GM15510 (cell line): Measurements from ENCODE around the gene ZNRF3.

ENCODE experiments used
- POLR2A ChIP-seq: IDR thresholded peaks from 3 replicates; pipeline ENCODE4 v1.6.1; 2011; ENCODE audit warnings: borderline replicate concordance; ENCODE audit not compliant: insufficient read length; ENCODE audit errors: extremely low read depth

Gene ZNRF3

DNA sequence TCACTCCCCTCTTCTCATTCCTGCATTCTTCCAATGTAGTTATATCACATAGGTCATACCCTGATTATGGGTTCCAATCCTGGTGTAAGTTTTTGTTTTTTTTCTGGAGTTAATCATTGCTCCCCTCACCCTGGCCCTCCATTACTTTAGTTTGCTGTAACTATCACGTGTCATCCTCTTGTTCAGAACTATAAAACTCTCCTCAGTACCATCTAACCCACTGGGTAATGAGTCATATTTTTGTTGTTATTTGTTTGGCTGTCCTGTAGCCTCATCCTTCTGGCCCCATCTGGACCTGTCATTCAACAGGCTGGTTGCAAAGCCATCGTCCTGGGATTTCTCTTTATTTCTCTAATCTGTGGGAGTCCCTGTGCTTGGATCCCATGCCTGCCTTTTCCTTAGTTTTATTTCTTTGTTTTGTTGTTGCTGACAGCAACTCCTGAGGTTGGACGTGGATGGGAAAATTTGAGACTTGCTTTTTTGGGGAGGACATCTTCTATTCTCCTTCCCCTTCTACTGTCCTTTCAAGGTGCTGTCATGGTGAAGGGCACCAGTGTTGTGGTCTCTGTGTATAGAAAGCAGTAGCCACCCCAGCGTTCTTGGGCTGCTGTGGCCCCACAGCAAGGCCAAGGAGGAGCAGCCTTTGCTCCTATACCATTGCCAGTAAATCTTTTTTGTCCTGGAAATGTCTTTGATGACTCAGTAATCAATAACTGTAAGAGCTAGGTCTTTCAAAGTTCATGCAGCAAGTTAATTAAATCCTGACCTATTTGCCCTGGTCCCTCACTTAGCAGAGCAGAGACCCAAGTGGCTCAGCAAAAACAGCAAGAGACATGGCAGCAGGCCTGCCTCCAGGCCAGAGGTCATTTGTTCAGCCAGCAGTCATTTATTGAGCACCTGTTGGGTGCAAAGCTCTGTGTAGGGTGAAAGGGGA lies 95.8 kb downstream of the ZNRF3 start:
- no peak for TF ChIP-seq POLR2A

DNA sequence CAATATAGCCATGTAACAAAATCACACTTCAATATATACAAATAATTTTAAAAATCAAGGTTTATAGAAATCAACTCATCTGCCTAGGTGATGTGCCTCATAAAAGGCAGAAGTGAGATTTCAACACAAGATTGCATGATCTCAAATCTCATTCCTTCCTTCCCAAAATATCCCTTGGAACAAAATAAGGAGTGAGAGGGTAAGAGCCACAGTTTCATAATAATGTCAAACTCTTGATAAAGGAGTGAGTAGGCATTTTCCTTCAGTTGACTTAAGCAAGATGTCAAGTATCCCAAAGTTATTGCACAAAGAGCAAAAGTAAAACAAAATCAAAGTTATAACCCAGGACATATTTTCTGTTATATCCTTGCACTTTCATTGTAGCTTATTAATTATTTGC lies 97.0 kb downstream of the ZNRF3 start:
- TF ChIP-seq POLR2A = no peak

DNA sequence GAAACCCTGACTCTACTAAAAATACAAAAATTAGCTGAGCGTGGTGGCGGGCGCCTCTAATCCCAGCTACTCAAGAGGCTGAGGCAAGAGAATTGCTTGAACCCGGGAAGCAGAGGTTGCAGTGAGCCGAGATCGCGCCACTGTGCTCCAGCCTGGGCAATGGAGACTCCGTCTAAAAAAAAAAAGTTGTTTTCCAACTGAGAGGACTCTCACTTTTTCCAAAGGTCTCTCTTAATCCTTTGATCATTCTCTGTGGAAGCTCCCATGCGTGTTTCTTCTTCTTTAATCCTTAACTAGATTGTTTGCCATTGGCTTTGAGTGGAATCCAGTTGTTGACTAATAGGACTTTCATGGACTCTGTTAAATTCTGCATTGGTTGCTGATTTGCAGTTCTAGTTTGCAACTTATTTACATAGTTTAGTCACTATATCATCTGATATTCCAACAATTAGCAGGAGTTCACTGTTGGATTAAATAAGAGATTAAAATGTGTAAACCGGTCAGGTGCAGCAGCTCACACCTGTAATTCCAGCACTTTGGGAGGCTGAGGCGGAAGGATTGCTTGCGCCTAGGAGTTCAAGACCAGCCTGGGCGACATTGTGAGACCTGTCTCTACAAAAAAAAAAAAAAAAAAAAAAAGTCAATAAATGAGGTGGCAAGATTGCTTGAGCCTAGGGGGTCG lies 98.6 kb downstream of the ZNRF3 start:
- TF ChIP-seq POLR2A = no peak

DNA sequence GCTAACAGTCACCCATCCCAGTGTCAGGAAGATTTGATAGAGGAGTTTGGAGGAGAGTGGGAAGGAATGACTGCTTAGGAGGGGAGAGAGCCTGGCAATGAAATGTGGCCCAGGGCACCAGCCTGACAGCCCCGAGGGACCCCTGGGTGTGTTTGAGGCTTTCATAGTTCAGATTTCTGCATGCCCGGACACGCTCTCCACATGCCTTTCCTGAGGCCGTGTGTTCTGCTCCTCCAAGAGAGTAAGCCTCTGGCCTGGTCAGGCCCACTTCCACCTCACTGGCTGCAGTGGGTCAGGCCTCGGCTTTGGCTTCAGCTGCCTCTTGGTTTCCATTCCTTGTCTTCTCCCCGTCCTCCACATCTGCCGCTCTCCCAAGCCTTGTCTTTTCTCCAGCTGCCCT lies 99.8 kb downstream of the ZNRF3 start:
- TF ChIP-seq POLR2A = no peak

DNA sequence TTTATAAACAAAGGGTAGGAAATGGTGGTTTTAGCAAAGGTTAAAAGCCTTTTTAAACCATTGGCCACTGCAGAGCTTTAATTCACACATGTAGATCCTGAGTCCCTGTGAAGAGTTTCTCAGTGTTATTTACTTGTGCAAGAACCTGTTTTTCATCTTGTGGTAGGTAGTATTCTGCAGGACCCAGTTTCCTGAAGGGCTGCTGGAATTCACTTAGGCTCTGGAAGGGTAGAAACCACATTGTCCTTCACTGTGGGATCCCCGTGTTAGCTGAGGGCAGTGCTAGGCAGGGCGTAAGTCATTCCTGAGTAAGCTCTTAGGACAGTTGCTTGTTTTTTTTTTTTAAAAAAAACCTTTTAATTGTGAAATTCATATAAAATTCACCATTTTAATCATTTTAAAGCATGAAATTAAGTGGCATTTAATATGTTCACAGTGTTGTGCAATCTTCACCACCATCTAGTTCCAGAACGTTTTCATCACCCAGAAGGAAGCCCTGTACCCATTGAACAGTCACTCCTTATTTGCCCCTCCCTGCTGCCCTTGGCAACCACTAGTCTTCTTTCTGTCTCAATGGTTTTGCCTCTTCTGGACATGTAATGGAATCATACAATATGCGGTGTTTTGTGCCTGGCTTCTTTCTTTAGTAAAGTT lies 100.5 kb downstream of the ZNRF3 start:
- TF ChIP-seq POLR2A = no peak

DNA sequence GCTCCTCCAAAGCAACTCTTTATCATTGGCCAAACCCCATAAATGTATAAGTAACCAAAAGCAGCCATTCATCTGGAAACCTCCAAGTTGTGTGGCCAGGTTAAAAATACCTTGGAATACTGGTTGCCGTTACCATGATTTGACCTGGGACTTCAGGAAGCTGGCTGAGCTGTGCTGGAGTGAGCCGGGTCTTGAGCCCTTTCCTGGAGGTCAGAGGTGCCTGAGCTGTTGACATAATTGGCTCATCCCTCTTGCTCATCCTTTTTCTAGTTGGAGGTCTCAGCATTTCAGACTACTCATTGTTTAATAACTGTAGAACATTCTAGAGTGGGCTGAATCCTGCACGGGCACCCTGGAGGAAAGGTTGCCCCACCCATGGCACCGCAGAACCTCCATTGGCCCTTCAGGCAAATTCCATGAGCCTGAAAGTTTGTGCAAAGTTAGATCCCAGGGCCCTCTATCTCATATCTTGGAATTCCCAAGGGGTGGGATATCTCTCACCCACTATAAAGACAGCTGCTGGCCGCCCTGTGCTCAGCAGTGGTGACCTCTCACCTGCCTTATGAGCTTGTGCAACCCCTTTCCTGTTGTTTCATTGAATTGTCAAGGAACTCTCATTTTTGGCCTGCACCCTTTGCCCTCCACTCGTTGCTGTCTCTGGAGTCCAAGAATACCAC lies 101.2 kb downstream of the ZNRF3 start:
- no peak for TF ChIP-seq POLR2A

DNA sequence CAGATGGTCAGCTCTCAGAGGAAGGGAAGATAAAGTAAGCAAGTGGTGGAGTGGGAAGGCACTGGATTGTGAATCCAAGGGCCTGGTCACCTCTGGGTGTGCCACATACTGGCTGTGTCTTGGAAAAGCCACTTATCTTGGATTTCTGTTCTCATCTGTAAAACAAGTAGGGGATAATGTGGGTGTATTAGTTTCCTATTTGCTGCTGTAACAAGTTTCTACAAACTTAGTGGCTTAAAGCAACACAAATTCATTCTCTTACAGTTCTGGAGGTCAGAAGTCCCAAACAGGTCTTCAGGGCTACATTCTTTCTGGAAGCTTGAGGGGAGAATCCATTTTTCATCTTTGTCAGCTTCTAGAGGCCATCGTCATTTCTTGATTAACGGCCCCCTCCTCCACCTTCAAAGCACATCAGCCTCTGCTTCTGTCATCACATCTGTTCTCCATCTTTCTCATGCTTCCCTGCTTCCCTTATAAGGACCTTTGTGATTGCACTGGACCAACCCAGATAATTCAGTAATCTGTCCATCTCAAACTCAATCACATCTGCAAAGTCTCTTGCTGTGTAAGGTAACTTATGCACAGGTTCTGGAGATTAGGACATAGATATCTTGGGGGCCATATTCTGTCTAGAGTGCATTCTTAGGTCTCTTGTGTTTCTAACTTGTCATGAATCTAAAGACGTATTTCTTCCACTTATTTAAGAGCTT lies 102.4 kb downstream of the ZNRF3 start:
- TF ChIP-seq POLR2A = no peak

DNA sequence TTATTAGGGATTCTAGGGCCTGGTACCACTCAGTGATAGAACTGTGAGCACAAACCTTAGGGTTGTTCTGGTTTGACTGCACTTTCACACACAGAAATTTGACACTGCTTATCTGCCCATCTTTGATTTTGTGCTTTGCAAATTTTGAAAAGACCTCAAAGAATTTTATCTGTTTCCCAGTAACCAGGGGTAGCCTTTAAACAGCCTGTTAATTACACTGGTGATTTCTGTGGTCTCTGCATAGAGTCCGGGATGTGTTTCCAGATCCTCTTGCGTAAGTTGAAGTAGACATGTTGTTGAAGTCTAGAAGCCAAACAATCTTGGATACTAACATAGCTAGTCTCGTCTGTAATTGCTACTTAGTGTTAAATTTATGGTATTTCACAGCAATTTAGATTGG lies 103.0 kb downstream of the ZNRF3 start:
- TF ChIP-seq POLR2A = no peak

DNA sequence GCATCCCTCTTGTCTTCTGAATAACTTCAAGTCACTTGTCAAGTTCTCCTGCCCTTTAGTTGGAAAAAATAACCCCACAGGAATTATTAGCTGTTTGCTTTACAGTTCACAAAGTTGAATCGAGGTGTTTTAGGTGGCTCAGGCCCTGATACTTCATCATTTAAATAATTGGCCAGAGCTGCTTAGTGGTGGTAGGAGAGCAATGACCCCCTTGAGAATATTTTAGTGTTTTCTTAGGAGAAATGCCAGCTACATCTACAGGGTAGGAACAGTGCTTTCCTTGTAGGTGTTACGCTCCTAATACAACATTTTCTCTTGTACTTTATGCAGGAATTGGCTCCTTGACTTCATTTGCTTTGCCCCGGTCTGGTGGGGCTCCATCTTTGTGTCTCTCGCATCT lies 105.1 kb downstream of the ZNRF3 start:
- no peak for TF ChIP-seq POLR2A

DNA sequence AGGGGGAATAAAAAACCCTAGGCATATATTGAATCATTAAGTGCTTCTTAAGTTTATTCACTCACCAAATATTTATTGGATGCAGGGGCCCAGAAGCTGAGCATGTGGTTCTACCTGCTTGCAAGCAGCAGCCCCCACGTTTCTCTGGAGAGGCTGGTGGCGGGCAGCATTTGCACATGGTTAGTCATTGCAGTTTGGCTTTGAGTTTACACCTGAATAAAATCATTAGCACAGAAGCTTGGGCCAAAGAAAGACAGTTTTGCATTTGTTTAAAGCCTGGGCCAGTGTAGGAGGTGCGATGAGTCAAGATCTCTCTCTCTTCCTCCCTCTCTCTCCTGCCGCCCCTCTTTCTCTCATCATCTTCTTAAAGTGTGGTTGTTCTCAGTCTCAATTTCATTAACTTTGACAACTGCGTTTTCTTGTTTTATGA lies 105.7 kb downstream of the ZNRF3 start:
- TF ChIP-seq POLR2A = no peak

DNA sequence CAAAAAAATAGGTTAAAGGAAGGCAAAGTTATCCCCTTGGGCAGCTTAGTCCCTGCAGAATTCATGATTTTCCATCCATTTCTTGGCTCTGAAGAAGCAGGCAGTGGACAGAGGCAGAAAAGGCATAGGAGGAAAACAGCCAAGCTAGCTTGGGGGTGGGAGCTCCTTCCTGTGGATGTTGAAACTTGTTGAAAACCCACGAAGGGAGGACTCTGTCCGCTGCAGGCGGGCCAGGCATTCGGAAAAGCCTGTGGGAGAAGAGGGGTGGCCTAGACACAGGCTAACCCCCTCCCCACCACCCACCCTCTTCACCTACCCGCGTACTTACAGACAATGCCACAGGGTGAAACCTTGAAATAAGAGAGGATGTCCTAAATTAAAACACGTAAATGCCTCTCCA lies 106.1 kb downstream of the ZNRF3 start:
- TF ChIP-seq POLR2A = no peak

DNA sequence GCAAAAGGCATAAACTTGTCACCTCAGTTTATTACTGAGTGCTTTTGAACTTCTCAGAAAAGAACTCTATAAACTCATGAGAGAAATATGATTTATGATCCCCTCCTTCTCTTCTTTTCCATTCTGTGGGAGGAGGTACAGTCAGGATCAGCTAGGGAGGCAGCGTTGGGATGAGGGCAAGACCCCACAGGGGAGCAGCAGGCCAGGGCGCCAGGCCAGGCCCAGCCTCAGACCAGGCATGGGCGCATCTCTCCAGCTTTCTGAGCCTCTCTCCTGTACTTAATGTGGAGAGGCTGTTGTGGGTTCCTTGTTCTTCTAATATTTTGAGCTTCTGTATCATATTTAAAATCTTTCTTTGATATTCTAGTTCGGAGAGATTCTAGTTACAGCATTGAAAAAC lies 106.5 kb downstream of the ZNRF3 start:
- no peak for TF ChIP-seq POLR2A

DNA sequence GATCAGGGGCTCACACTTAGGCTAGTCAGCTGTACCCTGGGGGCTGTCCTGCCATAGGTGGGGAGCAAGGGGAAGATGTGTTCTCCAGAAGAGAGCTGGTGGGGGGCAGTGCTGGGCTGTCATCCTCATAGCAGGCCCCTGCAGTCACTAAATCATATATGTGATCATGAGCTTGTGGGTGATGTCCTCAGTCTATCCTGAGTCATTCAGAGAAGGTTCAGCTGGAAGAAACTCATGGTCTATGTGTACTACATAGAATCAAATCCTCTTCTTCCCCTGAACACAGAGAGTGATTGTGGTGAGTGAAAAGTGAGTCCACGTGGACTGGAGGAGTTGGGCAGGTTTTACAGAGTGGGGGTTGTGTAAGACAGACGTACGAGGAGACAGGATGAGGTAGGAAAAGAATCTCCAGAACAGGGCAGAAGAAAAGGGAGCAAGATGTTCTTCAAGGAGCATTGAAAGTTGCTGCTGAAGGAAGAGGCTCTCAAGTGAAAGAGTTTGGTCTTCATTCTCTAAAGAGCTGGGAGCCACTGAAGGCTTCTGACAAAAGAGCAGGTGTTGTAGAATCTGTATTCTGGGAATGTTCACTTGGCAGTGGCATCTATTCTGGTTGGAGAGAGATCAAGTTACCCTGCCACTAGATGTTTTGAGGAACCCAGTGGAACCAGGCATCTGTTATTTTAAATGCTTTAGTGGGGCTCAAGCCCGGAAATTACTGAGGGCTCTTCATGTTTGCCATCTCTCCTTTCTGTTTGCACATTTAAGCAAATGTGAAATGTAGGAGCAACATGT lies 109.4 kb downstream of the ZNRF3 start:
- no peak for TF ChIP-seq POLR2A

DNA sequence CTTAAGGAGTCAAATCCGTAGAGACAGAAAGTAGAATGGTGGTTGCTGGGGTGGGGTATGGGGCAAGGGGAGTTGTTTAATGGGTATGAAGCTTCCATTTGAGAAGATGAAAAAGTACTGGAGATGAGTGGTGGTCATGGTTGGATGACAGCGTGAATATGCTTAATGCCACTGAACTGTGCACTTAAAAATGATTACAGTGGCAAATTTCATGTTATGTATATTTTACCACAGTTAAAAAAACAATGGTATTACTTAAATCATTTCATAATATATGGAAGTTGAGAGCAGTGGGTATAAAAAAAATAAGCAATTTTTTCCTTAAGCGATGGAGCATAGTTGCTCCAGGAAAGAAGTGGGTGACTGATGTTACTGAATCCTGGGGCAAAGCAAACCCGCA lies 111.2 kb downstream of the ZNRF3 start:
- TF ChIP-seq POLR2A = no peak

DNA sequence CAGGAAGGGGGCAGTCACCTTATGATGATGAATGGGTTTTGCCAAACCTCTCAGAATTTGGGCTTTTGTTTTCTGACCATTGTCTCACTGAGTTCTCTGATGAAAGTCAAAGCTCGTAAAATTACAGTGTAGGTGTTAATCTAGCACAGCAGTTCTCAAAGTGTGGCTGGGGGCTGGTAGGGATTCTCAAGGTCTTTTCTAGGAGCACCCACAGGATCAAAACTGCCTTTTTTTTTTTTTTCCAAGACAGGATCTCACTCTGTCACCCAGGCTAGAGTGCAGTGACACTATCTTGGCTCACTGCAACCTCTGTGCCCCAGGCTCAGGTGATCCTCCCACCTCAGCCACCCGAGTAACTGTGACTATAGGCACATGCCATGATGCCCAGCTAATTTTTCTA lies 112.2 kb downstream of the ZNRF3 start:
- no peak for TF ChIP-seq POLR2A
